Astrocyte (in vitro differentiated cells and primary cell): ENCODE measurements around the gene EGFR.

ENCODE experiments used
- EZH2 ChIP-seq: IDR thresholded peaks from 2 replicates; pipeline ENCODE4 v1.6.1; 2012; ENCODE audit warnings: mild to moderate bottlenecking, low read length, inconsistent platforms; ENCODE audit not compliant: insufficient read depth
- TF ChIP-seq, protein P1 (sequence below): IDR thresholded peaks from 2 replicates; pipeline ENCODE4 v1.5.1; 2011; ENCODE audit warnings: low read depth, mild to moderate bottlenecking, inconsistent platforms, low read length, moderate library complexity; ENCODE audit not compliant: insufficient read depth

DNA sequence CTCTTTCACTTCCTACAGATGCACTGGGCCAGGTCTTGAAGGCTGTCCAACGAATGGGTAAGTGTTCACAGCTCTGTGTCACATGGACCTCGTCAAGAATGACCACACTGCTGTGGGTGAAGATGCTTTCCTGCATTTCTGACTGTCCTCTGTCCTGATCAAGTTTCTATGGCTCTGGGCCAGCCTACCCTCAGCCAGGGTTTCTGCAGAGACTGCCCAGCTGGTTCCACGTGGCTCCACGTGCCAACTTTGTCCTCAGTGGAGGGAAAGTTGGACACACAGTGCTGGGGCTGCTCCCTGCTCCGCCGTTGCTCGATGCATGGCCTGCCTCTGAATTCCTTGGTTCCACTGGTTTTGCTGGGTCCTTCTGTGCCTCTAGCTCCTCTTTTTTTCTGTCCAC lies 152.3 kb downstream of the EGFR start:
- TF ChIP-seq, protein P1, sequence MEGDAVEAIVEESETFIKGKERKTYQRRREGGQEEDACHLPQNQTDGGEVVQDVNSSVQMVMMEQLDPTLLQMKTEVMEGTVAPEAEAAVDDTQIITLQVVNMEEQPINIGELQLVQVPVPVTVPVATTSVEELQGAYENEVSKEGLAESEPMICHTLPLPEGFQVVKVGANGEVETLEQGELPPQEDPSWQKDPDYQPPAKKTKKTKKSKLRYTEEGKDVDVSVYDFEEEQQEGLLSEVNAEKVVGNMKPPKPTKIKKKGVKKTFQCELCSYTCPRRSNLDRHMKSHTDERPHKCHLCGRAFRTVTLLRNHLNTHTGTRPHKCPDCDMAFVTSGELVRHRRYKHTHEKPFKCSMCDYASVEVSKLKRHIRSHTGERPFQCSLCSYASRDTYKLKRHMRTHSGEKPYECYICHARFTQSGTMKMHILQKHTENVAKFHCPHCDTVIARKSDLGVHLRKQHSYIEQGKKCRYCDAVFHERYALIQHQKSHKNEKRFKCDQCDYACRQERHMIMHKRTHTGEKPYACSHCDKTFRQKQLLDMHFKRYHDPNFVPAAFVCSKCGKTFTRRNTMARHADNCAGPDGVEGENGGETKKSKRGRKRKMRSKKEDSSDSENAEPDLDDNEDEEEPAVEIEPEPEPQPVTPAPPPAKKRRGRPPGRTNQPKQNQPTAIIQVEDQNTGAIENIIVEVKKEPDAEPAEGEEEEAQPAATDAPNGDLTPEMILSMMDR, result no peak
- TF ChIP-seq EZH2, result no peak
